HG03575 (cell line): ENCODE measurements around the gene DOCK2.

Experiments
- ATAC-seq: cut with Tn5 transposase; IDR thresholded peaks from one replicate; pipeline ENCODE4 v1.9.1; 2021; ENCODE audit not compliant: unreplicated experiment, insufficient number of reproducible peaks, low FRiP score; ENCODE audit errors: extremely low read depth

DOCK2 gene

GRCh38 chr5:169971780-169972179 lies 334.7 kb downstream of the DOCK2 start:
- no peak for ATAC-seq

GRCh38 chr5:169973056-169973455 lies 336.0 kb downstream of the DOCK2 start:
- ATAC-seq: no peak

GRCh38 chr5:169974121-169974770 lies 337.2 kb downstream of the DOCK2 start:
- ATAC-seq: no peak

GRCh38 chr5:169978714-169979113 lies 341.6 kb downstream of the DOCK2 start:
- ATAC-seq: no peak

GRCh38 chr5:169979871-169980270 lies 342.8 kb downstream of the DOCK2 start:
- ATAC-seq: no peak

GRCh38 chr5:169980418-169981053 lies 343.5 kb downstream of the DOCK2 start, which contains the start of gene INSYN2B:
INSYN2B (minus strand) TSS chr5:169980495; CDS start chr5:169883898, 96,597 bp downstream.
- ATAC-seq: no peak

GRCh38 chr5:169988206-169988605 lies 351.1 kb downstream of the DOCK2 start:
- ATAC-seq: no peak

GRCh38 chr5:169988947-169989346 lies 351.9 kb downstream of the DOCK2 start:
- ATAC-seq: no peak

- ATAC-seq: no peak
Observed at GRCh38 chr5:169989365-169989764, 352.3 kb downstream of the DOCK2 start.

GRCh38 chr5:169991115-169991869 lies 354.2 kb downstream of the DOCK2 start:
- no peak for ATAC-seq

- no peak for ATAC-seq
Observed at GRCh38 chr5:169992789-169993484, 355.9 kb downstream of the DOCK2 start.

- ATAC-seq: no peak
Observed at GRCh38 chr5:169993485-169993790, 356.4 kb downstream of the DOCK2 start.

- ATAC-seq: no peak
Observed at GRCh38 chr5:169997798-169998197, 360.7 kb downstream of the DOCK2 start.

- ATAC-seq: no peak
Observed at GRCh38 chr5:169999621-170000020, 362.5 kb downstream of the DOCK2 start.

GRCh38 chr5:170000155-170000554 lies 363.1 kb downstream of the DOCK2 start:
- ATAC-seq: no peak

GRCh38 chr5:170006021-170006420 lies 368.9 kb downstream of the DOCK2 start:
- ATAC-seq: no peak

GRCh38 chr5:170008376-170008775 lies 371.3 kb downstream of the DOCK2 start:
- ATAC-seq: no peak

- no peak for ATAC-seq
Observed at GRCh38 chr5:170010595-170010994, 373.5 kb downstream of the DOCK2 start.

GRCh38 chr5:170011751-170012150 lies 374.7 kb downstream of the DOCK2 start:
- ATAC-seq: no peak

- ATAC-seq: no peak
Observed at GRCh38 chr5:170012622-170013021, 375.5 kb downstream of the DOCK2 start.
